GM18868 (cell line): ENCODE measurements around the gene SAPCD1.
A peak's percentile ranks its signal among the peaks of the same experiment; 100 is the strongest.
"Not testable (repeated sequence)": the region's sequence is repeated elsewhere in the genome, so short reads cannot be mapped to it uniquely, and the experiment has no call there.

Experiments
- ATAC-seq: cut with Tn5 transposase; IDR thresholded peaks from one replicate; pipeline ENCODE4 v1.9.1; 2021; ENCODE audit warnings: mild to moderate bottlenecking, moderate library complexity; ENCODE audit not compliant: unreplicated experiment

SAPCD1 gene

GRCh38 chr6:31795616-31796298, 33.3 kb downstream of the SAPCD1 start, which contains the start of gene VARS1:
VARS1 (minus strand) TSS chr6:31795752; CDS start chr6:31795217, 535 bp downstream.
- peak; percentile 82 for ATAC-seq

DNA sequence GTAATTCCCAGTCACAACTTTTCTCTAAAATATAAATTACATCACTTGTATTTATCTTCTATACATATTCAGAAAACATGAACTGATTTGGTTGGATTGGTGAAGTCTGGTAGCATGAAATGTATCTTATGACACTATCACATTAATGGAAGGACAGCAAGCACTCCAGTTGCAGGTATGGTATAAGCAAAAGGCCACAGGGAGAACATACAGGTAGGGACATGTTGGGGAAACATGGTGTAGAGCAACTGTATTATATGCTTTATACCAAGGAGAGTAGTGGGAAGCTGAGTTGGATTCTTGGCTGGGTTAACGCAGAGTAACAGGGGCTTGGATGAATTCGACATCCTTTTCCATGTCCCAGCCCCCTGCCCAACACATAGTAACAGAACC, 34.5 kb downstream of the SAPCD1 start:
- no peak for ATAC-seq

GRCh38 chr6:31797588-31797987, 35.1 kb downstream of the SAPCD1 start:
- ATAC-seq = no peak

DNA sequence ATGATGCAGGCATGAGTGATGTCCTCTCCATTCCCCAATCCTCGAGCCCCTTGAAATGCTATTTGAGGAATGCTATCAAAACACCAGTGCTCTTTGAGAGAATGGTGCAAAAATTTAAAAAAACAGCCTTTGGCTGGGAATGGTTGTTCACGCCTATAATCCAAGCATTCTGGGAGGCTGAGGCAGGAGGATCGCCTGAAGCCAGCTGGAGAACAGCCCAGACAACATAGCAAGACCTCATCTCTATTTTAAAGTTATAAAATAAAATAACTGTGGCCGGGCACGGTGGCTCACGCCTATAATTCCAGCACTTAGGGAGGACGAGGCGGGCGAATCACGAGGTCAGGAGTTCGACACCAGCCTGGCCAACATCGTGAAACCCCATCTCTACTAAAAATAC, 37.3 kb downstream of the SAPCD1 start:
- no peak for ATAC-seq

DNA sequence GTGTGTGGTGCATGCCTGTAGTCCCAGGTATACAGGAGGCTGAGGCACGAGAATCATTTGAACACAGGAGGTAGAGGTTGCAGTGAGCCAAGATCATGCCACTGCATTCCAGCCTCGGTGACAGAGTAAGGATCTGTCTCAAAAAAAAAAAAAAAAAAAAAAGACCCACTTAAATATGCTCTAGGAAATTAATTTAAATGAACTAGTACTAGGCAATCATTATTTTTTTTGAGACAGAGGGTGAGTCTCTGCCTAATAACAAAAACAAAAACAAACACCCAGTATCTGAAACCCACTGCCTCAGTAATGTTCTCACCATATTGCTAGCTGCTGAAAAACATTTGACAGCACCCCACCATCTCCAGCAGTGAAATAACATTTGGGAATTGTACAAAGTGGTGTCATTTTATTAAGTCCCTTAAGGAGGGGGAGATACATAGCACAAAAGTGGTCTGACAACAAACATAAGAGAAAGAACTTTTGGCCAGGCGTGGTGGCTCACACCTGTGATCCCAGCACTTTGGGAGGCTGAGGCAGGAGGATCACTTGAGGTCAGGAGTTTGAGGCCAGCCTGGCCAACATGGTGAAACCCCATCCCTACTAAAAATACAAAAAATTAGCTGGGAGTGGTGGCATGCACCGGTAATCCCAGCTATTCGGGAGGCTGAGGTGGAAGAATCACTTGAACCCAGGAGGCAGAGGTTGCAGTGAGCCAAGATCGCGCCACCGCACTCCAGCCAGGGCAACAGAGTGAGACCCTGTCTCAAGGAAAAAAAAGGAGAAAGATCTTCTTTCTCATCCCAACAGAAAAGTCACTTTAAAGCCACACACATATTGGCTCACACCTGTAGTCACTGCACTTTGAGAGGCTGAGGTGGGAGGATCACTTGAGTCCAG, 38.8 kb downstream of the SAPCD1 start:
- not testable (repeated sequence) for ATAC-seq

DNA sequence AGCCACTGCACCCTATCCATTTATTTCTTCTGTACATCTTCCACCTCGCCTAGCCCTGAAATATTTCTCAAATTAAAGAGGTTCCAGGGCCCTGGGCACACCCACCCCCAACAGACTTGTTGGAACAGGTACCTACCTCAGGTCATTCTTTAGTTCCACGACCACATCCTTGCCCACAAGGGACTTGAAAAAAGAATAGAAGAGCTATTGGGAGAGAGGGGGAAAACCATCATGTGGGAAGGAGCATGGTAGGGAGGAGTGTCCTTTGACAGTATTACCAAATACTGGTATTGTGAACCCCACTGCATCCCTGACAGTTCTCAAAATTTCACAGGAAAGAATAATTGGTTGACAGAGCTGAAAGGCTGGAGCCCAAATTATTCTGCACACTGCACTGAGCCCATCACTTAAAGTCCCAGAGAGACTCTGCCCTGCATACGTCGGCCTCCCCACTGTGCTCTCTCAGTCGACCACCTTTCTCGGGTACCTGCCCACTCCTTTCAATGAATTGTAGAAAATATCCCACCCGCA, 43.5 kb downstream of the SAPCD1 start:
- peak; percentile 8 for ATAC-seq

DNA sequence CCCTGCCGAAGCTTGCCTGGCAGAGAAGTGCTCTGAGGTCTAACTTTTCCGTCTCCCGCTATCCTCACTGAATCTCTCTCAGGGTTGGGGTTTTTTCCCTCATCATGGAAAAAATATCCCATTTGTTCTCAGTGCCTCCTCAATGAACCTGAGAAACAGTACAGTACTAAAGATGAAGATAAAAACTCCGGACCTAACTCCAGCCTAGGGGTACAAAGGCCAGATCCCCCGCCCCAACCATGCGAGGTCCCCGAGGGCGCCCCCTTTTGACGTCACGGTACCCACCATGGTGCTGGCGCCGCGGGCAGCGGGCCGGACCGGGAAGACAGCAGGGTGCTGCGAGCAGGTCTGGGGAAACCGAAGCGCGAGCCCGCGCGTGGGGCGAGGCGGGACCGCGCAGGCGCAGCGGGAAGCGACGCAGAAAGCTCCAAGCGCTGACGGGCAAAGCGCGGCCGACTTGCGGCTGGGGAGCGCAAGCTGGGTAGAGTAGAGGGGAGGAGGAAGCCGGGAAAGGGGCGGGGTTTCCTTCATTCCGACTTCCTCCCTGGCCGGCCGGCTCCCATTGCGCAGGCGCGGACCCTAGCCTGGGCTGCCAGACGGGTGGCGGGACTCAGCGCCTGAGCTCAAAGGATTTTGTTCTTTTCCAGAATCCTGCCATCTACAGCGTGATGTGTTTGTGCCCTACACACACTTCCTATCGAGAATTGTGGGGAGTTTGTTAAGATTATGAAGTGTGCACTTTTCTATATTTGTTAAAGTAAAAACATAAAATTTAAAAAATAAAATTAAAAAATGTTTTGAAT, 44.2 kb downstream of the SAPCD1 start, which contains the start of gene LSM2:
Gene LSM2, minus strand, starts transcription at position 497 of the 803 bp plus-strand sequence. Its CDS starts 209 bp downstream, at position 288.
- peak; percentile 89 for ATAC-seq

GRCh38 chr6:31808599-31808998, 46.1 kb downstream of the SAPCD1 start:
- not testable (repeated sequence) for ATAC-seq

GRCh38 chr6:31811645-31812044, 49.2 kb downstream of the SAPCD1 start:
- ATAC-seq = no peak

GRCh38 chr6:31813465-31813849, 51.0 kb downstream of the SAPCD1 start:
- ATAC-seq = no peak
